ENCODE results near the gene SV2C. TPM values are rescaled to one million over a fixed set of nuclear protein-coding genes. Genes with fewer than 3 reads are reported as not detected.
A peak's percentile ranks its signal among the peaks of the same experiment; 100 is the strongest.
"Not testable (repeated sequence)": the region's sequence is repeated elsewhere in the genome, so short reads cannot be mapped to it uniquely, and the experiment has no call there.

Gene SV2C
- total RNA-seq, 1 donor from 2014 or later: 0.32 TPM

GRCh38 chr5:76291305-76292077 lies 208.3 kb downstream of the SV2C start:
- DNase-seq (no peak), ATAC-seq (no peak)
- no peaks in the 10 kb centered on the region for H3K9me3 ChIP-seq
- no peaks in the 10 kb centered on the region for H3K27me3 ChIP-seq (ENCODE audit: low read depth)
- TF ChIP-seq CTCF (IDR thresholded peaks at IDR 0.05): no peak
- H3K4me1 ChIP-seq: peaks cover 15% of the 10 kb centered on the region
- no peaks in the 10 kb centered on the region for H3K36me3 ChIP-seq
- no peak overlapping the region for H3K27ac ChIP-seq
- intact Hi-C loops (cut with DNase I): no loop called here
- no peak overlapping the region for H3K4me3 ChIP-seq

GRCh38 chr5:76292620-76293322 lies 209.6 kb downstream of the SV2C start:
- TF ChIP-seq CTCF (IDR thresholded peaks at IDR 0.05): no peak
- peaks cover 15% of the 10 kb centered on the region for H3K4me1 ChIP-seq
- no peaks in the 10 kb centered on the region for H3K9me3 ChIP-seq
- no peaks in the 10 kb centered on the region for H3K27me3 ChIP-seq (ENCODE audit: low read depth)
- no peaks in the 10 kb centered on the region for H3K36me3 ChIP-seq
- intact Hi-C loops (cut with DNase I): no loop called here
- ATAC-seq (peak; percentile 59 to 68), DNase-seq (no peak)
- no peak overlapping the region for H3K4me3 ChIP-seq
- H3K27ac ChIP-seq: peak overlapping the region; percentile 31

GRCh38 chr5:76294573-76294972 lies 211.4 kb downstream of the SV2C start:
- no peak for DNase-seq
- intact Hi-C loops (cut with DNase I): no loop called here
- peak; percentile 42 to 68 for ATAC-seq
- Histone ChIP-seq H3K36me3 (no peaks in the 10 kb centered on the region), H3K27ac (no peak overlapping the region), H3K9me3 (no peaks in the 10 kb centered on the region), H3K4me1 (peaks cover 15% of the 10 kb centered on the region), H3K4me3 (no peak overlapping the region), H3K27me3 (ENCODE audit: low read depth) (no peaks in the 10 kb centered on the region)
- no peak for TF ChIP-seq CTCF (IDR thresholded peaks at IDR 0.05)

- no peak overlapping the region for H3K27ac ChIP-seq
- no peaks in the 10 kb centered on the region for H3K36me3 ChIP-seq
- DNase-seq: no peak
- no peak for TF ChIP-seq CTCF (IDR thresholded peaks at IDR 0.05)
- no peak for ATAC-seq
- no peak overlapping the region for H3K4me3 ChIP-seq
- intact Hi-C loops (cut with DNase I): no loop called here
- peaks cover 6% of the 10 kb centered on the region for H3K4me1 ChIP-seq
- no peaks in the 10 kb centered on the region for H3K27me3 ChIP-seq (ENCODE audit: low read depth)
- no peaks in the 10 kb centered on the region for H3K9me3 ChIP-seq
Observed at GRCh38 chr5:76298852-76299251, 215.7 kb downstream of the SV2C start.

- Histone ChIP-seq H3K36me3 (no peaks in the 10 kb centered on the region), H3K27me3 (ENCODE audit: low read depth) (no peaks in the 10 kb centered on the region), H3K27ac (no peak overlapping the region), H3K4me1 (peaks cover under 1% of the 10 kb centered on the region), H3K9me3 (no peaks in the 10 kb centered on the region), H3K4me3 (no peak overlapping the region)
- intact Hi-C loops (cut with DNase I): no loop called here
- ATAC-seq (no peak), DNase-seq (no peak)
- TF ChIP-seq CTCF (IDR thresholded peaks at IDR 0.05): no peak
Observed at GRCh38 chr5:76299592-76299991, 216.4 kb downstream of the SV2C start.

- H3K27ac ChIP-seq; H3K36me3 ChIP-seq; H3K4me3 ChIP-seq; H3K27me3 ChIP-seq (ENCODE audit: low read depth); intact Hi-C loops (cut with DNase I); ATAC-seq; H3K9me3 ChIP-seq; DNase-seq: not testable (repeated sequence)
- peaks cover 14% of the 10 kb centered on the region for H3K4me1 ChIP-seq
Observed at GRCh38 chr5:76301932-76302331, 218.7 kb downstream of the SV2C start.

- H3K9me3 ChIP-seq; H3K27me3 ChIP-seq (ENCODE audit: low read depth); H3K27ac ChIP-seq; DNase-seq; H3K36me3 ChIP-seq; intact Hi-C loops (cut with DNase I); ATAC-seq; H3K4me3 ChIP-seq: not testable (repeated sequence)
- H3K4me1 ChIP-seq: peaks cover 14% of the 10 kb centered on the region
Observed at GRCh38 chr5:76302661-76303060, 219.5 kb downstream of the SV2C start.
